Ovary (tissue), 3 donors: ENCODE data around the gene TMC6.

Experiments
- CTCF ChIP-seq, 3 donors: fragments of 450-650 bp in 2 of 3; fragments of 200-600 bp in 1 of 3; IDR thresholded peaks; one replicate each; pipeline versions ENCODE4 v1.5.1 to v1.8.0; 2016 to 2022; ENCODE audit warnings: antibody characterized with exemption in 3 of 3, mild to moderate bottlenecking in 1 of 3
- POLR2A ChIP-seq: fragments of 450-650 bp; IDR thresholded peaks from one replicate; pipeline ENCODE4 v1.6.1; 2017; ENCODE audit warnings: antibody characterized with exemption, mild to moderate bottlenecking, moderate library complexity
- donor health status: DM: no; HTN: no; CAD: no.

DNA sequence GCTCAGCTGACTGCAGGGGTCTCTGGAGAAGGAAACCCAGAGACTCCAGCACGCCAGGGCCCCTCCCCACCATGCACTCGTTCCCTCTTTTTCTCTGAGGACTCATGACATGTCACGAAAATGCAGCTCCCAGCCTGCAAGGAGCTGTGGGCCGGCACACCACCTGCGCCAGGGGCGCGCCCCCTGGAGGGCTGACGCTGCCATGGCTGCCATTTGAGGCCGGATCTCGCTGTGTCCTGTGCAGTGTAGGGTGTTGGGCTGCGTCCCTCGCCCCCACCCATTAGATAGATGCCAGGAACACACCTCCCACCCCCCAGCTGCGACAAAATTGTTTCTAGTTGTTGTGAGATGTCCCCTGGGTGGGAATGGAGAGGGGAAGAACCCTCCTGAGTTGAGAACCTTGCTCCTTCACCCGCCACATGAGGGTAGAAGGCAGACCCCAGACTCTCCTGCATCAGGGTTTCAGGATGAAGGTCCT is 48.0 kb upstream of the TMC6 start:
- TF ChIP-seq CTCF (IDR thresholded peaks at IDR 0.05) (peak; percentile 67 to 77 (median 68)), POLR2A (no peak)
